ENCODE data around the gene COBLL1.

DNA sequence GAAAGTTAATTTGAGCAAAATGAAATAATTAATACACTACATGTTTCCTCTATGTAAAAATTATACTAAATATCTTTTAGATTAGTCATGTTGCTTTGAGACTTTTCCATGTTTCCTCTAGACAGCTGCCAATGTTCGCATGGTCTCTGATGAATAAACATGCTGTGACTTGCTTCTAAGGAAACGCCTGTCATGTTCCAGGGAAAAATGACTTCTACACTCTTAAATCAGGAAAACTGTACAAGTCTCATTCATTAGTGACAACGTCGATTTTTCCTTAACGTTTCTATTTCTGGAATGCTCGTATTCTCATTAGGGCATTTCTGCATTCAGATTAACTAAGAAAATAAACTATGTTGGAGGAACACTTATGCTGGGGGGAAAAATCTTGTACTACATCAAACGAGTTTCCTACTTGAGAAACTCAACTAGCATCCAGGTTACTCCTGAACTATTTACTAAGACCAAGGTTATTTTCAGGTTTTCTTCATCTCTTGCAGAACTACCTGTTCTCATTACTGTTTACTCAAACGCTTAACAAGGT is 1.6 kb downstream of the COBLL1 start:
- TF ChIP-seq, protein P1, sequence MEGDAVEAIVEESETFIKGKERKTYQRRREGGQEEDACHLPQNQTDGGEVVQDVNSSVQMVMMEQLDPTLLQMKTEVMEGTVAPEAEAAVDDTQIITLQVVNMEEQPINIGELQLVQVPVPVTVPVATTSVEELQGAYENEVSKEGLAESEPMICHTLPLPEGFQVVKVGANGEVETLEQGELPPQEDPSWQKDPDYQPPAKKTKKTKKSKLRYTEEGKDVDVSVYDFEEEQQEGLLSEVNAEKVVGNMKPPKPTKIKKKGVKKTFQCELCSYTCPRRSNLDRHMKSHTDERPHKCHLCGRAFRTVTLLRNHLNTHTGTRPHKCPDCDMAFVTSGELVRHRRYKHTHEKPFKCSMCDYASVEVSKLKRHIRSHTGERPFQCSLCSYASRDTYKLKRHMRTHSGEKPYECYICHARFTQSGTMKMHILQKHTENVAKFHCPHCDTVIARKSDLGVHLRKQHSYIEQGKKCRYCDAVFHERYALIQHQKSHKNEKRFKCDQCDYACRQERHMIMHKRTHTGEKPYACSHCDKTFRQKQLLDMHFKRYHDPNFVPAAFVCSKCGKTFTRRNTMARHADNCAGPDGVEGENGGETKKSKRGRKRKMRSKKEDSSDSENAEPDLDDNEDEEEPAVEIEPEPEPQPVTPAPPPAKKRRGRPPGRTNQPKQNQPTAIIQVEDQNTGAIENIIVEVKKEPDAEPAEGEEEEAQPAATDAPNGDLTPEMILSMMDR (IDR thresholded peaks at IDR 0.05) = no peak
- TF ChIP-seq POLR2AphosphoS5 (IDR thresholded peaks at IDR 0.05; ENCODE audit: low read depth, low read length) (no peak), TCF7L2 (IDR thresholded peaks at IDR 0.05; ENCODE audit: low read depth, low read length) (no peak), SIN3A (IDR thresholded peaks at IDR 0.05; ENCODE audit: borderline replicate concordance, insufficient read depth, low read depth, low read length) (no peak)
- TF ChIP-seq, protein P2, sequence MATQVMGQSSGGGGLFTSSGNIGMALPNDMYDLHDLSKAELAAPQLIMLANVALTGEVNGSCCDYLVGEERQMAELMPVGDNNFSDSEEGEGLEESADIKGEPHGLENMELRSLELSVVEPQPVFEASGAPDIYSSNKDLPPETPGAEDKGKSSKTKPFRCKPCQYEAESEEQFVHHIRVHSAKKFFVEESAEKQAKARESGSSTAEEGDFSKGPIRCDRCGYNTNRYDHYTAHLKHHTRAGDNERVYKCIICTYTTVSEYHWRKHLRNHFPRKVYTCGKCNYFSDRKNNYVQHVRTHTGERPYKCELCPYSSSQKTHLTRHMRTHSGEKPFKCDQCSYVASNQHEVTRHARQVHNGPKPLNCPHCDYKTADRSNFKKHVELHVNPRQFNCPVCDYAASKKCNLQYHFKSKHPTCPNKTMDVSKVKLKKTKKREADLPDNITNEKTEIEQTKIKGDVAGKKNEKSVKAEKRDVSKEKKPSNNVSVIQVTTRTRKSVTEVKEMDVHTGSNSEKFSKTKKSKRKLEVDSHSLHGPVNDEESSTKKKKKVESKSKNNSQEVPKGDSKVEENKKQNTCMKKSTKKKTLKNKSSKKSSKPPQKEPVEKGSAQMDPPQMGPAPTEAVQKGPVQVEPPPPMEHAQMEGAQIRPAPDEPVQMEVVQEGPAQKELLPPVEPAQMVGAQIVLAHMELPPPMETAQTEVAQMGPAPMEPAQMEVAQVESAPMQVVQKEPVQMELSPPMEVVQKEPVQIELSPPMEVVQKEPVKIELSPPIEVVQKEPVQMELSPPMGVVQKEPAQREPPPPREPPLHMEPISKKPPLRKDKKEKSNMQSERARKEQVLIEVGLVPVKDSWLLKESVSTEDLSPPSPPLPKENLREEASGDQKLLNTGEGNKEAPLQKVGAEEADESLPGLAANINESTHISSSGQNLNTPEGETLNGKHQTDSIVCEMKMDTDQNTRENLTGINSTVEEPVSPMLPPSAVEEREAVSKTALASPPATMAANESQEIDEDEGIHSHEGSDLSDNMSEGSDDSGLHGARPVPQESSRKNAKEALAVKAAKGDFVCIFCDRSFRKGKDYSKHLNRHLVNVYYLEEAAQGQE (IDR thresholded peaks at IDR 0.05; ENCODE audit: insufficient read depth in 1 of 2, low read depth in 2 of 2, low read length in 1 of 2) = no peak

Data from Panc1 (cell line).